Cardiac muscle cell (in vitro differentiated cells and primary cell): ENCODE data around the gene GPR101. TPM values are rescaled to one million over a fixed set of nuclear protein-coding genes. Genes with fewer than 3 reads are reported as not detected.

Source experiments
- DNase-seq, 2 donors: peaks; one replicate each; pipeline versions ENCODE4 v3.0.0 to v3.0.0-alpha.2; 2010 to 2017; ENCODE audit warnings: low read depth in 1 of 2, low spot score in 1 of 2
- H3K27ac ChIP-seq: fragments of 200-600 bp; sonication (generic); 2 replicates; pipeline ENCODE4 v1.5.1; 2016
- H3K27me3 ChIP-seq: fragments of 200-600 bp; sonication (generic); 2 replicates; pipeline ENCODE4 v1.6.0; 2016; ENCODE audit warnings: control low read depth
- H3K36me3 ChIP-seq: fragments of 200-600 bp; sonication (generic); 2 replicates; pipeline ENCODE4 v1.5.1; 2016; ENCODE audit warnings: control low read depth
- H3K4me1 ChIP-seq: fragments of 200-600 bp; sonication (generic); 2 replicates; pipeline ENCODE4 v1.8.1; 2017; ENCODE audit warnings: low read depth, mild to moderate bottlenecking, mixed run types
- H3K4me3 ChIP-seq: fragments of 200-600 bp; sonication (generic); 2 replicates; pipeline ENCODE4 v1.5.1; 2016; ENCODE audit warnings: mild to moderate bottlenecking
- H3K9me3 ChIP-seq: fragments of 200-600 bp; sonication (generic); 2 replicates; pipeline ENCODE4 v1.5.1; 2017; ENCODE audit warnings: low read depth, mild to moderate bottlenecking, control low read depth
- polyA plus RNA-seq: library from polyadenylated mRNA; unstranded; fragments of >200 nt; fragmentation: Nextera tagmentation; extraction: Ambion mirVana; gene quantifications from 2 replicates; pipeline ENCODE4 v1.2.1, GENCODE V29; 2016
- total RNA-seq: library from RNA; depleted of rRNA; stranded (reverse); fragments of >200 nt; gene quantifications from 2 replicates; pipeline ENCODE4 v1.2.3, GENCODE V29; 2016
- TF ChIP-seq, protein P1 (sequence below): IDR thresholded peaks from 2 replicates; pipeline ENCODE4 v1.5.1; 2012; ENCODE audit warnings: low read depth, mild to moderate bottlenecking, low read length

Gene GPR101
- total and polyA plus RNA-seq, 2 experiments from 2014 or later = not detected

DNA sequence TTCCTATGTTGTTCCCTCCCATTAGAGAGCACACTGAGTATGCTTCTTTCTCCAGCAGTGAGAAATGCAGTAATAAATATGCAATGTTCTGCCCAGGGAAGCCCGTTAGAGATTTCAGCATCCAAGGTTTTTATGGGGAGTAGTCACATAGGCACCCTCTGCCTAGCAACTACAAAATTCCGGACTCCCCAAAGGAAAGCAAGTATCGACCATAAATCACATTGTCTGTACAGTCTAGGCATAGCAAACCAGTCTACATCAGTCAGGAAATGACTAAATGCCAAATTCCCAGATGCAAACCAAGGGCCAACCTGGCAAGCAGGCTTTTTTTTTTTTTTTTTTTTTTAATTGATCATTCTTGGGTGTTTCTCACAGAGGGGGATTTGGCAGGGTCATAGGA is 34.8 kb downstream of the GPR101 start:
- H3K27me3 ChIP-seq = no peaks in the 10 kb centered on the region
- DNase-seq = no peak
- no peaks in the 10 kb centered on the region for H3K36me3 ChIP-seq
- TF ChIP-seq, protein P1, sequence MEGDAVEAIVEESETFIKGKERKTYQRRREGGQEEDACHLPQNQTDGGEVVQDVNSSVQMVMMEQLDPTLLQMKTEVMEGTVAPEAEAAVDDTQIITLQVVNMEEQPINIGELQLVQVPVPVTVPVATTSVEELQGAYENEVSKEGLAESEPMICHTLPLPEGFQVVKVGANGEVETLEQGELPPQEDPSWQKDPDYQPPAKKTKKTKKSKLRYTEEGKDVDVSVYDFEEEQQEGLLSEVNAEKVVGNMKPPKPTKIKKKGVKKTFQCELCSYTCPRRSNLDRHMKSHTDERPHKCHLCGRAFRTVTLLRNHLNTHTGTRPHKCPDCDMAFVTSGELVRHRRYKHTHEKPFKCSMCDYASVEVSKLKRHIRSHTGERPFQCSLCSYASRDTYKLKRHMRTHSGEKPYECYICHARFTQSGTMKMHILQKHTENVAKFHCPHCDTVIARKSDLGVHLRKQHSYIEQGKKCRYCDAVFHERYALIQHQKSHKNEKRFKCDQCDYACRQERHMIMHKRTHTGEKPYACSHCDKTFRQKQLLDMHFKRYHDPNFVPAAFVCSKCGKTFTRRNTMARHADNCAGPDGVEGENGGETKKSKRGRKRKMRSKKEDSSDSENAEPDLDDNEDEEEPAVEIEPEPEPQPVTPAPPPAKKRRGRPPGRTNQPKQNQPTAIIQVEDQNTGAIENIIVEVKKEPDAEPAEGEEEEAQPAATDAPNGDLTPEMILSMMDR = no peak
- no peaks in the 10 kb centered on the region for H3K4me1 ChIP-seq
- H3K4me3 ChIP-seq = no peak overlapping the region
- no peaks in the 10 kb centered on the region for H3K9me3 ChIP-seq
- no peak overlapping the region for H3K27ac ChIP-seq

Other genes with a start within 250 kb of the GPR101 start
- 304 and 370 TPM in 2 replicates for gene RBMX, start 153.3 kb downstream of the GPR101 start, total RNA-seq
- 169 and 232 TPM in 2 replicates for gene RBMX, start 153.3 kb downstream of the GPR101 start, polyA plus RNA-seq